PC-9 (cell line): ENCODE results near the gene METTL18.

Experiments
- CTCF ChIP-seq: fragments of 200-600 bp; sonication (generic); conservative IDR thresholded peaks from 2 replicates; pipeline ENCODE4 v1.6.1; 2017; ENCODE audit warnings: mixed run types, antibody characterized with exemption, mild to moderate bottlenecking, moderate library complexity
- EZH2 ChIP-seq: fragments of 200-600 bp; sonication (generic); IDR thresholded peaks from 2 replicates; pipeline ENCODE4 v1.8.0; 2017; ENCODE audit warnings: antibody characterized with exemption, low read depth

- TF ChIP-seq CTCF (no peak), EZH2 (no peak)
Measured at GRCh38 chr1:169750041-169750440, 44.7 kb downstream of the METTL18 start.
